Tibial nerve (tissue), 4 donors: ENCODE results near the gene C1R.

Experiments used
- CTCF ChIP-seq, 5 experiments: fragments of 200-600 bp in 3 of 5; fragments of 450-650 bp in 2 of 5; sonication (generic) in 3 of 5; IDR thresholded peaks; one replicate each; pipeline ENCODE4 v1.5.1; 2016 to 2019; ENCODE audit warnings: antibody characterized with exemption in 5 of 5, mild to moderate bottlenecking in 3 of 5, moderate library complexity in 2 of 5
- EP300 ChIP-seq, 2 donors: sonication (generic); formaldehyde crosslinking; IDR thresholded peaks; one replicate each; pipeline ENCODE4 v1.6.1; 2017; ENCODE audit warnings: antibody characterized with exemption in 2 of 2, mild to moderate bottlenecking in 1 of 2
- POLR2A ChIP-seq, 2 donors: fragments of 450-650 bp; IDR thresholded peaks; one replicate each; pipeline ENCODE4 v1.6.1; 2017; ENCODE audit warnings: antibody characterized with exemption in 2 of 2, mild to moderate bottlenecking in 2 of 2, moderate library complexity in 2 of 2

GRCh38 chr12:7075518-7075917 is 16.7 kb downstream of the C1R start:
- TF ChIP-seq CTCF (IDR thresholded peaks at IDR 0.05) (no peak), EP300 (IDR thresholded peaks at IDR 0.05) (no peak), POLR2A (IDR thresholded peaks at IDR 0.05) (no peak)
